Type B pancreatic cell (in vitro differentiated cells): ENCODE results near the gene SLC38A3. TPM values are rescaled to one million over a fixed set of nuclear protein-coding genes. Genes with fewer than 3 reads are reported as not detected.
A peak's percentile ranks its signal among the peaks of the same experiment; 100 is the strongest.

Source experiments
- DNase-seq: peaks from one replicate; pipeline ENCODE4 v3.0.0; 2021; ENCODE audit warnings: mixed read lengths; ENCODE audit not compliant: unreplicated experiment; ENCODE audit errors: extremely low spot score
- H3K27ac Mint-ChIP-seq: 2 replicates; pipeline ENCODE4 v1.8.0; 2021; ENCODE audit warnings: mild to moderate bottlenecking, mixed read lengths
- H3K27me3 Mint-ChIP-seq: 2 replicates; pipeline ENCODE4 v1.8.0; 2021; ENCODE audit warnings: mixed read lengths
- H3K36me3 Mint-ChIP-seq: 2 replicates; pipeline ENCODE4 v1.8.0; 2021; ENCODE audit warnings: mixed read lengths
- H3K4me1 Mint-ChIP-seq: one replicate; pipeline ENCODE4 v1.8.0; 2021; ENCODE audit warnings: mixed read lengths; ENCODE audit not compliant: unreplicated experiment
- H3K4me3 Mint-ChIP-seq: 2 replicates; pipeline ENCODE4 v1.8.0; 2021; ENCODE audit warnings: mild to moderate bottlenecking, mixed read lengths
- H3K9me3 Mint-ChIP-seq: 2 replicates; pipeline ENCODE4 v1.8.0; 2021; ENCODE audit warnings: mixed read lengths
- CTCF ChIP-seq: fragments of 200-600 bp; sonication (generic); conservative IDR thresholded peaks from 2 replicates; pipeline ENCODE4 v1.5.0; 2021; ENCODE audit warnings: antibody characterized with exemption, mild to moderate bottlenecking
- total RNA-seq: library from RNA; stranded (reverse); gene quantifications from 2 replicates; pipeline ENCODE4 v1.2.1, GENCODE V29; 2021; ENCODE audit warnings: low replicate concordance

Gene SLC38A3
- total RNA-seq, 1 donor from 2014 or later, result 6.0 TPM

DNA sequence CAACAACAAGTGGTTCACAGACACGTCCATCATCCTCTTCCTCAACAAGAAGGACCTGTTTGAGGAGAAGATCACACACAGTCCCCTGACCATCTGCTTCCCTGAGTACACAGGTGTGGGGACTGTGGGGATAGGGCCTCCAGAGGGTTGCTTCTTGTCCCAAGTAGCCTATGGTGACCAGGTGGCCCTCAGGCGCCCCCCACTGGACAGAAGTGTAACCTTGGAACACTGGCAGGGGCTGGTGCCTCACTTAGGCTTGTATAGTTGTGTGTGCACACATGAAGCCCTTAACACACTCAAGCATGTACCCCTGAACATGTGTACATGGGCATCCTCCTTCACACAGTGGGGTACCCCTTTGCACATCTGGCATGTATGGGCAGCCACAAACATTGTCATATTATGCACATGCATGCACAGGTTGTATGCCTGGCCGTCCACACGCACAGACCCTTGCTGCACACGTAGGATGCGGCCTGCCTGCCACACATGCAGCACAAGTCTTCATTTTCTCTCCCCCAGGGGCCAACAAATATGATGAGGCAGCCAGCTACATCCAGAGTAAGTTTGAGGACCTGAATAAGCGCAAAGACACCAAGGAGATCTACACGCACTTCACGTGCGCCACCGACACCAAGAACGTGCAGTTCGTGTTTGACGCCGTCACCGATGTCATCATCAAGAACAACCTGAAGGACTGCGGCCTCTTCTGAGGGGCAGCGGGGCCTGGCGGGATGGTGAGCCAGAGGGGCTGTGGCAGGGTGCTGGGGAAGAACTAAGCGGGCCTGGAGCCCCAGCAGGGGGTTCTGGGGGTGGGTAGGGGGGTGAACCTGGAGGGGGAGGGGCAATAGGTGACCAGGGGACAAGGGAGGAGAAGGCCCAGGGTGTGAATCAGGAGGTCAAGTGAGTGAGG, 52.2 kb downstream of the SLC38A3 start:
- Mint-ChIP-seq H3K36me3 (peaks cover 4% of the 10 kb centered on the region), H3K9me3 (no peaks in the 10 kb centered on the region), H3K27ac (peak overlapping the region; percentile 65), H3K4me3 (peak overlapping the region; percentile 24), H3K27me3 (no peaks in the 10 kb centered on the region), H3K4me1 (peaks cover 15% of the 10 kb centered on the region)
- peak; percentile 72 for TF ChIP-seq CTCF
- DNase-seq, result no peak

DNA sequence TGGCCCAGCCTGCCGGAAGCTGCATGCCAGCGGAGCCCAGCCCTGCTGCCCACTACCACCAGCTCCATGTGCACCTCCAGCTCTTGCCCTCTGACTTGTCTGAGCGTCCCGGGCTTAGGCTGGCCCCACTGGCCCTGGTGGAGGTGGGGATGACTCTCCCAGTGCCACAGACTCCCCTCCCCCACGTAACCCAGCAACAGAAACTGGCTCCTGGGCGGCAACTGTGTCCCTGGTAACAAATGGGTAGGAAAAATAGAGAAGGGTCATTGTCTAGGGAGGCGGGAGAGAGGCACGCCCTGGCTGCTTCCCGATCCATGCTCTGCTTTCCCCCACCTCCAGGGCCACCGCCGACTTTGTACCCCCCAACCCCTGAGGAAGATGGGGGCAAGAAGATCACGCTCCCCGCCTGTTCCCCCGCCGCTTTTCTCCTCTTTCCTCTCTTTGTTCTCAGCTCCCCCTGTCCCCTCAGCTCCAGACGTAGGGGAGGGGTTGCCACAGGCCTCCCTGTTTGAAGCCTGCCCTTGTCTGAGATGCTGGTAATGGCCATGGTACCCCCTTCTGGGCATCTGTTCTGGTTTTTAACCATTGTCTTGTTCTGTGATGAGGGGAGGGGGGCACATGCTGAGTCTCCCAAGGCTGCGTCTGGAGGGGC, 53.1 kb downstream of the SLC38A3 start:
- Mint-ChIP-seq H3K4me3 (no peak overlapping the region), H3K27ac (peak overlapping the region; percentile 90), H3K9me3 (no peaks in the 10 kb centered on the region)

DNA sequence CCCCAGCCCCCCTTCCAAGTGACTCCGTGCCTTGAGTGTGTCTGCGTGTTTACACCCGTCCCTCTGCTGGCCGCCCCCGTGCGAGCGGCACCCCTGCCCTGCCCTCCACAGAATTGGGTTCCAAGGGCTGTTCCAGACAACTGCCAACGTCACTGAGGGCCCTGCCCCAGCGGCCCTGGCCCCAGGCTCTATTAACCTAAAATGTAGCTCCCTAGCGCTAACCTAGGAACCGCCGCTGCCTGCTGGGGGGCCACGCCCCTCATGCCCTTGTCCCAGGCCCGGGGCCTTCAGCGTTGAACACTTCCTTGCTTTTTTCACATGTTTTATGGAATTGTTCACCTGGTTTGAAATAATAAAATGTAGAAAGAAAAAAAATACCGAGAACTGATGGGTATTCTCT, 53.9 kb downstream of the SLC38A3 start:
- peak overlapping the region; percentile 49 for H3K4me3 Mint-ChIP-seq
- peak overlapping the region; percentile 90 for H3K27ac Mint-ChIP-seq
- no peaks in the 10 kb centered on the region for H3K9me3 Mint-ChIP-seq
- peak; percentile 42 for TF ChIP-seq CTCF
- peaks cover 16% of the 10 kb centered on the region for H3K4me1 Mint-ChIP-seq
- no peaks in the 10 kb centered on the region for H3K27me3 Mint-ChIP-seq
- peaks cover 4% of the 10 kb centered on the region for H3K36me3 Mint-ChIP-seq
- no peak for DNase-seq

More for the DNA sequence above, 53.1 kb downstream of the SLC38A3 start:
- Mint-ChIP-seq H3K4me1 (peaks cover 15% of the 10 kb centered on the region), H3K27me3 (no peaks in the 10 kb centered on the region), H3K36me3 (peaks cover 4% of the 10 kb centered on the region)
- no peak for TF ChIP-seq CTCF
- no peak for DNase-seq

- peaks cover 4% of the 10 kb centered on the region for H3K36me3 Mint-ChIP-seq
- DNase-seq, result no peak
- H3K27ac Mint-ChIP-seq, result peak overlapping the region; percentile 90
- no peaks in the 10 kb centered on the region for H3K9me3 Mint-ChIP-seq
- no peaks in the 10 kb centered on the region for H3K27me3 Mint-ChIP-seq
- H3K4me3 Mint-ChIP-seq, result peak overlapping the region; percentile 80
- TF ChIP-seq CTCF, result no peak
- H3K4me1 Mint-ChIP-seq, result peaks cover 19% of the 10 kb centered on the region
Observed at GRCh38 chr3:50259432-50260026, 54.5 kb downstream of the SLC38A3 start.

DNA sequence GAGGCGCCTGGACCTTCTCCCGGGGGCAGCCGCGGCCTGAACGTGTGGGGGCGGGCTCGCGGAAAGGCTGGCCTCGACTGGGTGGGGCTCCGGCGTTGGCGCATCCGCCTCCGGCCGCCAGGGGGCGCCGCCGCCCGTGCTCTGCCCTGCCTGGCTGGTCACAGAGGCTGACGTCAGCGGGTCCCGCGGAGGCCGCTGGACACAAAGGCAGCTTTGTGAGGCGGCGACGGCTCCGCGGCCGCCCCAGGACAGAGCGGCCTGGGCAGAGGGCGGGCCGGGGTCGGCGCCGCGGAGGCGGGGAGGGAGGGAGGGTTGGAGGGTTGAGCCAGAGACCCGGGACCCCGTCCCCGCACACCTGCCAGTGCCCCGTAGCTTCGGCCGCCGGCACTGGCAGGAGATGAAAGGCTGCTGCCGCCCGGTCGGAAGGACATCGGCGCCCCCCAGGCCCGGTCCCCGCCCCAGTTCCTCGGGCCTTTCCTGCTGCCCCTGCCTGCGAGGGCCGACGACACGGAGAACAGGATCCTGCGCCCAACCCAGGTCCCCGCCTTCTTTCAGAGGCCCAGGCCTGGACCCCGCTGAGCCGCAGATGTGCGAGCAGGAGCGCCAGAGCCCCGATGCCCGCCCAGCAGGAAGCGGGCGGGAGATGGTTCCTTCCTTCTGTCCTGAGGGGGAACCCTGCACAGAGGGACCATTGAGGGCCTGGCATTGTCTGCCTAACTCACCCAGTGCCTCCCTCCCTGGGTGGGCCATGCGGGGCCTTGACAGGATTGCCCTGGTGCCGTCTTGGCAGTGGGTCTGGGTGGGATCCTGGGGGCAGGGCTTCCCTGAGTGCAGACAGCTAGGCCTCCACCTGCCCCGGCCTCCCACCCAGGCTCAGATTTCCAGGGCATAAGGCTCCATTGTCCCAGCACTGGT, 55.2 kb downstream of the SLC38A3 start:
- no peaks in the 10 kb centered on the region for H3K9me3 Mint-ChIP-seq
- peak overlapping the region; percentile 91 for H3K27ac Mint-ChIP-seq
- peak; percentile 97 for DNase-seq
- H3K4me1 Mint-ChIP-seq, result peaks cover 23% of the 10 kb centered on the region
- H3K36me3 Mint-ChIP-seq, result peaks cover 4% of the 10 kb centered on the region
- peak overlapping the region; percentile 80 for H3K4me3 Mint-ChIP-seq
- TF ChIP-seq CTCF, result peak; percentile 99
- no peaks in the 10 kb centered on the region for H3K27me3 Mint-ChIP-seq
